Neural progenitor cell (in vitro differentiated cells): ENCODE data around the gene COIL. TPM values are rescaled to one million over a fixed set of nuclear protein-coding genes. Genes with fewer than 3 reads are reported as not detected.

ENCODE experiments used
- DNase-seq: peaks from one replicate; pipeline ENCODE4 v3.0.0-alpha.2; 2016; ENCODE audit warnings: low spot score
- H2AFZ ChIP-seq: fragments of 200-600 bp; sonication (generic); replicated peaks from 2 replicates; pipeline ENCODE4 v1.6.1; 2016; ENCODE audit warnings: antibody characterized with exemption
- H3F3A ChIP-seq: fragments of 200-600 bp; sonication (generic); 2 replicates; pipeline ENCODE4 v1.6.1; 2016; ENCODE audit warnings: antibody characterized with exemption, low read depth
- H3K27ac ChIP-seq: fragments of 200-600 bp; sonication (generic); 2 replicates; pipeline ENCODE4 v1.5.1; 2016; ENCODE audit warnings: mild to moderate bottlenecking
- H3K27me3 ChIP-seq: fragments of 200-600 bp; sonication (generic); 2 replicates; pipeline ENCODE4 v1.6.1; 2016; ENCODE audit warnings: mild to moderate bottlenecking, moderate library complexity
- H3K36me3 ChIP-seq: fragments of 200-600 bp; sonication (generic); 2 replicates; pipeline ENCODE4 v1.5.1; 2016
- H3K4me1 ChIP-seq: fragments of 200-600 bp; sonication (generic); 2 replicates; pipeline ENCODE4 v1.6.1; 2016; ENCODE audit warnings: mixed run types
- H3K4me2 ChIP-seq: fragments of 200-600 bp; sonication (generic); 2 replicates; pipeline ENCODE4 v1.6.1; 2016
- H3K4me3 ChIP-seq: fragments of 200-600 bp; sonication (generic); 2 replicates; pipeline ENCODE4 v1.5.1; 2016
- H3K79me2 ChIP-seq: fragments of 200-600 bp; sonication (generic); 2 replicates; pipeline ENCODE4 v1.6.1; 2016; ENCODE audit warnings: low read depth
- H3K9ac ChIP-seq: fragments of 200-600 bp; sonication (generic); 2 replicates; pipeline ENCODE4 v1.6.1; 2016
- H3K9me3 ChIP-seq: fragments of 200-600 bp; sonication (generic); 2 replicates; pipeline ENCODE4 v1.5.1; 2016; ENCODE audit warnings: low read depth
- H4K20me1 ChIP-seq: fragments of 200-600 bp; sonication (generic); 2 replicates; pipeline ENCODE4 v1.6.1; 2016; ENCODE audit warnings: low read depth
- H3K27ac Mint-ChIP-seq: 3 replicates; pipeline ENCODE4 v1.8.0; 2021; ENCODE audit warnings: mixed read lengths
- H3K27me3 Mint-ChIP-seq: 2 replicates; pipeline ENCODE4 v1.8.0; 2022; ENCODE audit warnings: low read depth, mild to moderate bottlenecking, inconsistent platforms, moderate library complexity, mixed read lengths; ENCODE audit not compliant: insufficient read depth
- H3K36me3 Mint-ChIP-seq: 3 replicates; pipeline ENCODE4 v1.8.0; 2021; ENCODE audit warnings: mixed read lengths
- H3K4me1 Mint-ChIP-seq: 3 replicates; pipeline ENCODE4 v1.8.0; 2021; ENCODE audit warnings: mixed read lengths
- H3K4me3 Mint-ChIP-seq: 3 replicates; pipeline ENCODE4 v1.8.0; 2021; ENCODE audit warnings: mild to moderate bottlenecking, moderate library complexity, mixed read lengths
- H3K9me3 Mint-ChIP-seq: 3 replicates; pipeline ENCODE4 v1.8.0; 2020; ENCODE audit warnings: mixed read lengths
- CTCF ChIP-seq: fragments of 200-600 bp; sonication (generic); IDR thresholded peaks from 2 replicates; pipeline ENCODE4 v1.5.1; 2017; ENCODE audit warnings: antibody characterized with exemption, mild to moderate bottlenecking
- EZH2 ChIP-seq: fragments of 200-600 bp; sonication (generic); IDR thresholded peaks from 2 replicates; pipeline ENCODE4 v1.6.1; 2017; ENCODE audit warnings: antibody characterized with exemption, mild to moderate bottlenecking, moderate library complexity
- EZH2phosphoT487 ChIP-seq: fragments of 200-600 bp; sonication (generic); IDR thresholded peaks from 2 replicates; pipeline ENCODE4 v1.6.1; 2017; ENCODE audit warnings: antibody characterized with exemption
- total RNA-seq: library from RNA; depleted of rRNA; stranded (reverse); fragments of >200 nt; gene quantifications from 2 replicates; pipeline ENCODE4 v1.2.3, GENCODE V29; 2015; ENCODE audit warnings: low replicate concordance

The COIL gene
- total RNA-seq, 1 donor from 2014 or later: 40.0 TPM

- peak overlapping the region; percentile 83 for H3K4me3 Mint-ChIP-seq
- peaks cover 12% of the 10 kb centered on the region for H3K27me3 ChIP-seq
- peak overlapping the region; percentile 53 for H3K4me3 ChIP-seq
- peak overlapping the region; percentile 93 for H2AFZ ChIP-seq
- peaks cover 2% of the 10 kb centered on the region for H3K36me3 Mint-ChIP-seq
- no peak for TF ChIP-seq EZH2phosphoT487
- no peak for TF ChIP-seq EZH2
- no peak for TF ChIP-seq CTCF
- H3K27me3 Mint-ChIP-seq: no peaks in the 10 kb centered on the region
- DNase-seq: no peak
- no peak overlapping the region for H3K27ac ChIP-seq
- peaks cover 18% of the 10 kb centered on the region for H3F3A ChIP-seq
- H3K79me2 ChIP-seq: no peaks in the 10 kb centered on the region
- no peak overlapping the region for H3K9ac ChIP-seq
- H3K4me1 Mint-ChIP-seq: peaks cover 31% of the 10 kb centered on the region
- H4K20me1 ChIP-seq: no peaks in the 10 kb centered on the region
- peak overlapping the region; percentile 97 for H3K4me2 ChIP-seq
- H3K36me3 ChIP-seq: no peaks in the 10 kb centered on the region
- H3K9me3 Mint-ChIP-seq: no peaks in the 10 kb centered on the region
- H3K4me1 ChIP-seq: peaks cover 31% of the 10 kb centered on the region
- H3K9me3 ChIP-seq: no peaks in the 10 kb centered on the region
- no peak overlapping the region for H3K27ac Mint-ChIP-seq
Measured at GRCh38 chr17:56978441-56979090, 17.7 kb upstream of the COIL start.

DNA sequence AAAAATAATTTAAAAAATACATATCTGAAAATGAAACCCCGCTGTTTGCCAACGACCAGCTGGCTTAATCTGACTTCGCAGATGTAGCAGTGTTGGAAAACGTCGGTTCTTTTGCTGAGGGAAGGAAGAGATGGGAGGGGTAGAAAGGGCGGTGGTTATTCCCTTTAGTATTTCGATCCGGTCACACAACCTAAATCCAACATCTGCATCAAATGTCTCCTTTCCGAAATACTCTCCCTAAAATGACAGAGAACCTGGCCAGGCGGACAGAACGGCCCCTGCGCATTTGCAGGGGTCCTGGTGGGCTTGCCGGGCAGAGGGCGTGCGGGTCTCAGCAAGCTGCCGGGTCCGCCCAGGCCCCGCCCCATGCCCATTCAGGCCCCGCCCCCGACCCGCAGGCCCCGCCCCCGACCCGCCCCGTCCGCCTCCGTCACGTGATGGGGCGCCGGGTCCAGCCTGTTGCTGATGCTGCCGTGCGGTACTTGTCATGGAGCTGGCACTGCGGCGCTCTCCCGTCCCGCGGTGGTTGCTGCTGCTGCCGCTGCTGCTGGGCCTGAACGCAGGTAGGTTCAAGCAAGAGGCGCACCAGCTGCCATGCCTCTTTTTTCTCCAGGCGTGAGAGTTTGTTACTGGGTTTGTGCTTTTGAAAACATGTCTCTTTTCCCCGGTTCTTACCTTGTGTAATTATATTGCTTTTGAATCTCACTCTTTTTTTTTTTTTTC, 17.0 kb upstream of the COIL start, which contains the start of gene SCPEP1:
Gene SCPEP1, plus strand, starts transcription at position 459 of the 723 bp plus-strand sequence. Its CDS starts 29 bp downstream, at position 488.
- H3K27me3 Mint-ChIP-seq: no peaks in the 10 kb centered on the region
- H3K9ac ChIP-seq: no peak within 1 kb of the TSS
- peak; percentile 95 for DNase-seq
- H3K9me3 ChIP-seq: no peaks in the 10 kb centered on the region
- H3K27me3 ChIP-seq: peaks cover 12% of the 10 kb centered on the region
- peaks cover 2% of the 10 kb centered on the region for H3K36me3 Mint-ChIP-seq
- peaks cover 30% of the 10 kb centered on the region for H3K4me1 Mint-ChIP-seq
- H3K36me3 ChIP-seq: no peaks in the 10 kb centered on the region
- peaks cover 4% of the 10 kb centered on the region for H3K9me3 Mint-ChIP-seq
- peaks cover 18% of the 10 kb centered on the region for H3F3A ChIP-seq
- TF ChIP-seq CTCF: no peak
- no peak for TF ChIP-seq EZH2
- no peak for TF ChIP-seq EZH2phosphoT487
- H3K79me2 ChIP-seq: no peaks in the 10 kb centered on the region
- H3K4me3 ChIP-seq: peak within 1 kb of the TSS; percentile 53
- H3K4me1 ChIP-seq: peaks cover 28% of the 10 kb centered on the region
- H3K27ac ChIP-seq: no peak within 1 kb of the TSS
- H3K27ac Mint-ChIP-seq: peak within 1 kb of the TSS; percentile 47
- H4K20me1 ChIP-seq: no peaks in the 10 kb centered on the region
- H3K4me3 Mint-ChIP-seq: peak within 1 kb of the TSS; percentile 83
- H2AFZ ChIP-seq: peak within 1 kb of the TSS; percentile 93
- H3K4me2 ChIP-seq: peak within 1 kb of the TSS; percentile 97

GRCh38 chr17:56976941-56977608, 16.2 kb upstream of the COIL start:
- no peak overlapping the region for H3K27ac Mint-ChIP-seq
- Histone ChIP-seq H4K20me1 (no peaks in the 10 kb centered on the region), H2AFZ (no peak overlapping the region), H3K9me3 (no peaks in the 10 kb centered on the region), H3K9ac (no peak overlapping the region), H3K36me3 (no peaks in the 10 kb centered on the region), H3K4me1 (peaks cover 21% of the 10 kb centered on the region), H3K27me3 (peaks cover 12% of the 10 kb centered on the region), H3K79me2 (no peaks in the 10 kb centered on the region), H3K4me3 (peak overlapping the region; percentile 53), H3K27ac (no peak overlapping the region), H3K4me2 (peak overlapping the region; percentile 97), H3F3A (peaks cover 13% of the 10 kb centered on the region)
- H3K4me1 Mint-ChIP-seq: peaks cover 22% of the 10 kb centered on the region
- no peak for TF ChIP-seq CTCF
- no peak for TF ChIP-seq EZH2
- no peak for TF ChIP-seq EZH2phosphoT487
- H3K36me3 Mint-ChIP-seq: peaks cover 2% of the 10 kb centered on the region
- H3K27me3 Mint-ChIP-seq: no peaks in the 10 kb centered on the region
- H3K4me3 Mint-ChIP-seq: peak overlapping the region; percentile 76
- H3K9me3 Mint-ChIP-seq: peaks cover 7% of the 10 kb centered on the region
- no peak for DNase-seq
